CD14-positive monocyte (primary cell): ENCODE results near the gene GMFB. TPM values are rescaled to one million over a fixed set of nuclear protein-coding genes. Genes with fewer than 3 reads are reported as not detected.

Experiments used
- DNase-seq, 3 donors: peaks; one replicate each; pipeline ENCODE4 v3.0.0-alpha.2; 2011 to 2022
- H2AFZ ChIP-seq: 2 replicates; pipeline ENCODE4 v1.6.0; 2012; ENCODE audit warnings: mild to moderate bottlenecking, low read depth, low read length, inconsistent platforms; ENCODE audit not compliant: insufficient read depth, poor library complexity, severe bottlenecking
- H3K27ac ChIP-seq, 2 donors: 1 replicate in 1 of 2; 2 replicates in 1 of 2; pipeline ENCODE4 v1.5.1; 2012 to 2013; ENCODE audit warnings: low read length in 2 of 2, control low read depth in 1 of 2, inconsistent platforms in 1 of 2, low read depth in 1 of 2, mild to moderate bottlenecking in 1 of 2
- H3K27me3 ChIP-seq, 2 donors: one replicate each; pipeline versions ENCODE4 v1.6.0 to v1.6.1; 2011 to 2013; ENCODE audit warnings: low read length in 2 of 2; ENCODE audit not compliant: control insufficient read depth in 2 of 2, insufficient read depth in 2 of 2
- H3K36me3 ChIP-seq, 2 donors: replicated peaks in 1 of 2; 1 replicate in 1 of 2; 2 replicates in 1 of 2; pipeline versions ENCODE4 v1.5.1 to v1.6.1; 2012 to 2013; ENCODE audit warnings: low read length in 2 of 2, control low read depth in 1 of 2, inconsistent platforms in 1 of 2, mild to moderate bottlenecking in 1 of 2; ENCODE audit not compliant: insufficient read depth in 2 of 2, control insufficient read depth in 1 of 2
- H3K4me1 ChIP-seq, 2 donors: 1 replicate in 1 of 2; 2 replicates in 1 of 2; pipeline versions ENCODE4 v1.5.1 to v1.6.1; 2012 to 2013; ENCODE audit warnings: low read length in 2 of 2, control low read depth in 1 of 2, inconsistent platforms in 1 of 2, mild to moderate bottlenecking in 1 of 2, moderate library complexity in 1 of 2; ENCODE audit not compliant: insufficient read depth in 2 of 2, control insufficient read depth in 1 of 2
- H3K4me2 ChIP-seq: replicated peaks from 2 replicates; pipeline ENCODE3; 2012; ENCODE audit warnings: low read length, moderate library complexity, mild to moderate bottlenecking; ENCODE audit not compliant: poor library complexity, severe bottlenecking; ENCODE audit errors: extremely low read depth
- H3K4me3 ChIP-seq, 3 experiments: fragments of 200-600 bp in 1 of 3; sonication (generic) in 1 of 3; replicated peaks in 1 of 3; 1 replicate in 2 of 3; 2 replicates in 1 of 3; pipeline ENCODE4 v1.5.1; 2011 to 2013; ENCODE audit warnings: low read length in 3 of 3, mild to moderate bottlenecking in 3 of 3, control low read depth in 2 of 3, low read depth in 2 of 3, inconsistent platforms in 1 of 3, moderate library complexity in 1 of 3
- H3K79me2 ChIP-seq: 2 replicates; pipeline ENCODE4 v1.6.0; 2012; ENCODE audit warnings: mild to moderate bottlenecking, control low read depth, inconsistent platforms, low read length, moderate library complexity; ENCODE audit not compliant: insufficient read depth
- H3K9ac ChIP-seq: 2 replicates; pipeline ENCODE4 v1.6.0; 2017; ENCODE audit warnings: low read length, mild to moderate bottlenecking; ENCODE audit not compliant: insufficient read depth, poor library complexity, severe bottlenecking
- H3K9me3 ChIP-seq, 2 donors: replicated peaks in 1 of 2; 1 replicate in 1 of 2; 2 replicates in 1 of 2; pipeline versions ENCODE4 v1.5.1 to v1.6.1; 2012 to 2013; ENCODE audit warnings: low read length in 2 of 2, control low read depth in 1 of 2; ENCODE audit not compliant: control insufficient read depth in 1 of 2, insufficient read depth in 1 of 2
- H4K20me1 ChIP-seq: 2 replicates; pipeline ENCODE4 v1.6.0; 2012; ENCODE audit warnings: mild to moderate bottlenecking, low read length, control low read depth, moderate library complexity; ENCODE audit not compliant: insufficient read depth
- H3K27ac Mint-ChIP-seq, 7 donors: one replicate each; pipeline ENCODE4 v1.8.0; 2020; ENCODE audit warnings: mild to moderate bottlenecking in 7 of 7, mixed read lengths in 7 of 7, moderate library complexity in 6 of 7, inconsistent platforms in 2 of 7
- H3K27me3 Mint-ChIP-seq, 3 donors: one replicate each; pipeline ENCODE4 v1.8.0; 2021 to 2022; ENCODE audit warnings: low read depth in 3 of 3, mild to moderate bottlenecking in 3 of 3, mixed read lengths in 3 of 3, moderate library complexity in 3 of 3, inconsistent platforms in 1 of 3
- H3K36me3 Mint-ChIP-seq, 2 donors: one replicate each; pipeline ENCODE4 v1.8.0; 2020; ENCODE audit warnings: mixed read lengths in 2 of 2, inconsistent platforms in 1 of 2, mild to moderate bottlenecking in 1 of 2
- H3K4me1 Mint-ChIP-seq: one replicate; pipeline ENCODE4 v1.8.0; 2020; ENCODE audit warnings: mild to moderate bottlenecking, mixed read lengths
- H3K4me3 Mint-ChIP-seq, 2 donors: one replicate each; pipeline ENCODE4 v1.8.0; 2020; ENCODE audit warnings: mild to moderate bottlenecking in 2 of 2, mixed read lengths in 2 of 2, moderate library complexity in 1 of 2
- H3K9me3 Mint-ChIP-seq, 7 donors: one replicate each; pipeline ENCODE4 v1.8.0; 2020 to 2022; ENCODE audit warnings: mixed read lengths in 7 of 7, mild to moderate bottlenecking in 6 of 7, moderate library complexity in 6 of 7, inconsistent platforms in 2 of 7
- CTCF ChIP-seq: fragments of 200-600 bp; IDR thresholded peaks from one replicate; pipeline ENCODE4 v1.8.0; 2022; ENCODE audit warnings: antibody characterized with exemption, mild to moderate bottlenecking
- WGBS: methylation state at CpG from one replicate; pipeline ENCODE4 v1.1.5; 2013; ENCODE audit warnings: missing lambda C conversion rate; ENCODE audit not compliant: insufficient coverage; 5-methylcytosine and 5-hydroxymethylcytosine counted together
- intact Hi-C, 2 donors: fragments of 100-400 bp; cut with micrococcal nuclease; formaldehyde crosslinking; loops; one replicate each; pipeline versions ENCODE4 v1.15.0 to v1.15.1; 2023
- polyA plus RNA-seq, 3 donors: library from polyadenylated mRNA; depleted of rRNA in 1 of 3; unstranded in 2 of 3; stranded (reverse) in 1 of 3; fragments of 300-500 nt in 2 of 3; fragments of >200 nt in 1 of 3; fragmentation: Illumina TruSeq in 2 of 3; gene quantifications; 1 replicate in 2 of 3; 2 replicates in 1 of 3; pipeline ENCODE4 v1.2.3, GENCODE V29; 2012 to 2021

GMFB gene
- polyA plus RNA-seq, 3 donors: 10.8 to 41.1 (median 26.1) TPM

- H3K9me3 ChIP-seq: peaks cover 3 to 11% of the 10 kb centered on the region in 2 donors
- no peaks in the 10 kb centered on the region for H3K4me1 ChIP-seq
- peaks cover 38 to 41% of the 10 kb centered on the region in 2 donors for H3K36me3 Mint-ChIP-seq
- H3K4me2 ChIP-seq: no peak overlapping the region
- intact Hi-C loops: no loop called here
- no peak overlapping the region for H3K27ac Mint-ChIP-seq
- DNase-seq: no peak
- no peaks in the 10 kb centered on the region for H3K27me3 ChIP-seq
- WGBS: 100% methylated on average over 1 of the region's 4 CpGs
- H2AFZ ChIP-seq: no peak overlapping the region
- no peak for TF ChIP-seq CTCF
- peaks cover 4% of the 10 kb centered on the region for H3K4me1 Mint-ChIP-seq
- no peak overlapping the region for H3K9ac ChIP-seq
- H3K4me3 ChIP-seq: no peak overlapping the region
- H4K20me1 ChIP-seq: no peaks in the 10 kb centered on the region
- no peaks in the 10 kb centered on the region for H3K79me2 ChIP-seq
- H3K9me3 Mint-ChIP-seq: peaks cover 9 to 16% (median 11%) of the 10 kb centered on the region in 7 donors
- H3K27me3 Mint-ChIP-seq: peaks cover 0 to 3% (median 0%) of the 10 kb centered on the region in 3 donors
- no peak overlapping the region for H3K4me3 Mint-ChIP-seq
- peaks cover 10 to 46% of the 10 kb centered on the region in 2 donors for H3K36me3 ChIP-seq
- H3K27ac ChIP-seq: no peak overlapping the region
These were observed 18.1 kb downstream of the GMFB start for GRCh38 chr14:54470701-54471100.

- Histone ChIP-seq H3K4me3 (no peak overlapping the region), H3K9me3 (peaks cover 3 to 11% of the 10 kb centered on the region in 2 donors), H4K20me1 (no peaks in the 10 kb centered on the region), H3K27ac (no peak overlapping the region), H3K36me3 (peaks cover 0 to 14% of the 10 kb centered on the region in 2 donors), H3K4me2 (no peak overlapping the region), H3K9ac (no peak overlapping the region), H3K27me3 (no peaks in the 10 kb centered on the region), H2AFZ (no peak overlapping the region), H3K79me2 (no peaks in the 10 kb centered on the region), H3K4me1 (peaks cover 0 to 10% of the 10 kb centered on the region in 2 donors)
- peaks cover 9 to 16% (median 11%) of the 10 kb centered on the region in 7 donors for H3K9me3 Mint-ChIP-seq
- peaks cover 1 to 4% (median 4%) of the 10 kb centered on the region in 3 donors for H3K27me3 Mint-ChIP-seq
- DNase-seq: no peak
- peaks cover 14% of the 10 kb centered on the region in 2 donors for H3K36me3 Mint-ChIP-seq
- no peak overlapping the region for H3K27ac Mint-ChIP-seq
- peaks cover 10% of the 10 kb centered on the region for H3K4me1 Mint-ChIP-seq
- intact Hi-C loops: no loop called here
- H3K4me3 Mint-ChIP-seq: no peak overlapping the region
- no peak for TF ChIP-seq CTCF
These were observed 21.5 kb downstream of the GMFB start for GRCh38 chr14:54467280-54467679.
